Spleen (tissue), 7 donors: ENCODE measurements around the gene SMARCD3.

Source experiments
- POLR2A ChIP-seq, 3 donors: fragments of 450-650 bp; IDR thresholded peaks; one replicate each; pipeline ENCODE4 v1.5.1; 2017; ENCODE audit warnings: antibody characterized with exemption in 3 of 3, mild to moderate bottlenecking in 1 of 3
- POLR2AphosphoS5 ChIP-seq, 3 donors: sonication (generic); formaldehyde crosslinking; IDR thresholded peaks; one replicate each; pipeline ENCODE4 v1.5.1; 2017; ENCODE audit warnings: antibody characterized with exemption in 3 of 3
- TF ChIP-seq, protein P1 (sequence below), 11 experiments: fragments of 200-600 bp in 7 of 11; fragments of 450-650 bp in 4 of 11; sonication (generic) in 4 of 11; IDR thresholded peaks in 8 of 11; conservative IDR thresholded peaks in 3 of 11; 1 replicate in 7 of 11; 2 replicates in 4 of 11; pipeline versions ENCODE4 v1.4.0 to v1.8.0; 2016 to 2021; ENCODE audit warnings: antibody characterized with exemption in 11 of 11, inconsistent platforms in 4 of 11, mild to moderate bottlenecking in 1 of 11
- donor health status: DM: no; HTN: no; CAD: no; lungs with moderate emphysema.
- donor health status: DM: no; HTN: no; CAD: no.
- donor health status: DM: no; HTN: no; CAD: no.

DNA sequence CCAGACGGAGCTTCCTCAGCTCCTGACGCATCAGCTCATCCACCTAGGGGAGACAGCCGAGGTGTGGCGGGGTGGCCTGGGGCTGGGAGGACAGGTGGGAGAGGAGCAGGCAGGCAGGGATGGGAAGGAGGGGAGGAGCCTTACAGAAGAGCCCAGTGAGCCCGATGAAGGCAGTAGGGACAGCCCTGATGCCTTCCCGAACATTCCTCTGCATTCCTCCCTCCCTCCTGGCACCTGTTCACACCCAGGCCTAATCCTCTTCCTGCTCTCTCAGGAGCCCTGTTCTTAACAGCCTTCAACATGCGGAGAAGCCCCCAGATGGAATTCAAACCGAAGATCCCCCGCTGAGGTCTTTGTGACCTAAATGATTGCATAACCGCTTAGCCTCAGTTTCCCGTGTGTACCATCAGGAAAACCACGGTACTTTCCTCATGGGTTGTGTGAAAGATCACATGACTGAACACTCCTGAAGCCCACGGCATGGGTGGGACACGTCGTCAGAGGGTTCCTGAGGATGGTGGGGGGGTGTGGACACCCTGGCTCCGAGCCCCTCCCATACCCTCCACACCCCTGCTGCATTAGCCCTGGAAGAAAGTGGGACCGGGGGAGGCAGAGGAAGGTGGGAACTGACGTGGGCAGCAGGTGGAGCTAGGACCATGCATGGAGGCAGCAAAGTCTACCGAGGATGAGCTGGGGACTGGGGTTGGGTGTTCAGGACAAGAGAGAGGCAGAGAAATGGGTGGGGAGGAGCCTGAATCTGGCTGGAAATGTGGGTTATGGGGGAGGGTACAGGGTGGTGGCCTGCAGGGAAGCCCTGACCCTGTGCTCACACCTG, 52.7 kb downstream of the SMARCD3 start:
- TF ChIP-seq, protein P1, sequence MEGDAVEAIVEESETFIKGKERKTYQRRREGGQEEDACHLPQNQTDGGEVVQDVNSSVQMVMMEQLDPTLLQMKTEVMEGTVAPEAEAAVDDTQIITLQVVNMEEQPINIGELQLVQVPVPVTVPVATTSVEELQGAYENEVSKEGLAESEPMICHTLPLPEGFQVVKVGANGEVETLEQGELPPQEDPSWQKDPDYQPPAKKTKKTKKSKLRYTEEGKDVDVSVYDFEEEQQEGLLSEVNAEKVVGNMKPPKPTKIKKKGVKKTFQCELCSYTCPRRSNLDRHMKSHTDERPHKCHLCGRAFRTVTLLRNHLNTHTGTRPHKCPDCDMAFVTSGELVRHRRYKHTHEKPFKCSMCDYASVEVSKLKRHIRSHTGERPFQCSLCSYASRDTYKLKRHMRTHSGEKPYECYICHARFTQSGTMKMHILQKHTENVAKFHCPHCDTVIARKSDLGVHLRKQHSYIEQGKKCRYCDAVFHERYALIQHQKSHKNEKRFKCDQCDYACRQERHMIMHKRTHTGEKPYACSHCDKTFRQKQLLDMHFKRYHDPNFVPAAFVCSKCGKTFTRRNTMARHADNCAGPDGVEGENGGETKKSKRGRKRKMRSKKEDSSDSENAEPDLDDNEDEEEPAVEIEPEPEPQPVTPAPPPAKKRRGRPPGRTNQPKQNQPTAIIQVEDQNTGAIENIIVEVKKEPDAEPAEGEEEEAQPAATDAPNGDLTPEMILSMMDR (IDR thresholded peaks at IDR 0.05 in 8 of 11, conservative IDR thresholded peaks at IDR 0.05 in 3 of 11): no peak
- TF ChIP-seq POLR2AphosphoS5 (IDR thresholded peaks at IDR 0.05): no peak
- TF ChIP-seq POLR2A (IDR thresholded peaks at IDR 0.05): no peak
